Activated CD8-positive, alpha-beta memory T cell treated with anti-CD3 and anti-CD28 coated beads for 48 hours (primary cell): ENCODE measurements around the gene DNAAF5.

Experiments
- DNase-seq, 3 experiments: peaks; one replicate each; pipeline ENCODE4 v3.0.0-alpha.2; 2020; ENCODE audit warnings: low read depth in 2 of 3, low spot score in 2 of 3

The DNAAF5 gene

DNA sequence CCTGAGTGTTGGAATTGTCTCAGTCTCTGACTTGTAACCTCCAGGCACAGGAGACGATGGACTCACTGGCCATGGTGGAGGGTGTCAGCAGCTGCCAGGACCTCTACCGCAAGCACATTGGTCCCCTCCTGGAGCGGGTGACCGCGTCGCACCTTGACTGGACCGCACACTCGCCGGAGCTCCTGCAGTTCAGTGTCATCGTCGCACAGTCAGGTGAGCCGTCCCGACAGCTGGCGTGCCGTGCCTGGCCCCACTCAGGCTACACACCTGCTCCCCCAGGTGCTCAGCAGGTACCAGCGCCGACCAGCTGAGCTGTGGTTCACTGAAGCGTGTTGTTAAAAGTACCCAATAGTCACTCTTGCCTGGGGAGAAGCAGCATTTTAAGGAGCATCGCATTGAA, 37.3 kb downstream of the DNAAF5 start:
- no peak for DNase-seq

DNA sequence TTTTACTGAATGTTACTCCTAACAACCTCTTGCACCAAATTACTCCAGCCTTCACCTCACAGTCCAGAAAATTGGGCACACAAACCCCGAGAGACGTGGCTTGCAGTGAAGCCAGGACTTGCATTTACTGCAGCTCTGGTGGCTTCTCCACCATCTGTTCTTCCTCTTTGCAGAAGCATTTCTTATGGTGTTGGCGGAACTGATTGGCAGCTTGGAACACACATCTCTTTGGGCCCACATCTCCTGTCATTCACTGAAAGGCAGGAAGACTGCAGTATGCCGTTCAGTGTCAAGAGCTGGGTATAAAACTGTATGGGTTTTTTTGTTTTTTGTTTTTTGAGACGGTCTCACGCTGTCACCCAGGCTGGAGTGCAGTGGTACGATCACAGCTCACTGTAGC, 38.9 kb downstream of the DNAAF5 start:
- DNase-seq: no peak

DNA sequence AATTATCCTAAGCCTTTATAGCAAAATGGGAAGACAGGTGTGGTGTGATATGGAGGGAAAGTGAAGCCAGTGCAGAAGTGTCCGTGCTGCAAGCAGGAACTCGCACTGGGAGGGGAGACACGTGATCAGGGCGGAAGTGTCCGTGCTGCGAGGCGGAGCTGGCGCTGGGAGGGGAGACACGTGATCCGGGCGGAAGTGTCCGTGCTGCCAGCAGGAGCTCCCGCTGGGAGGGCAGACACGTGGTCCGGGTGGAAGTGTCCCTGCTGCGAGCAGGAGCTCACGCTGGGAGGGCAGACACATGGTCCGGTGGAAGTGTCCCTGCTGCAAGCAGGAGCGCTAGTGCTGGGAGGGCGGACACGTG, 41.1 kb downstream of the DNAAF5 start:
- no peak for DNase-seq

DNA sequence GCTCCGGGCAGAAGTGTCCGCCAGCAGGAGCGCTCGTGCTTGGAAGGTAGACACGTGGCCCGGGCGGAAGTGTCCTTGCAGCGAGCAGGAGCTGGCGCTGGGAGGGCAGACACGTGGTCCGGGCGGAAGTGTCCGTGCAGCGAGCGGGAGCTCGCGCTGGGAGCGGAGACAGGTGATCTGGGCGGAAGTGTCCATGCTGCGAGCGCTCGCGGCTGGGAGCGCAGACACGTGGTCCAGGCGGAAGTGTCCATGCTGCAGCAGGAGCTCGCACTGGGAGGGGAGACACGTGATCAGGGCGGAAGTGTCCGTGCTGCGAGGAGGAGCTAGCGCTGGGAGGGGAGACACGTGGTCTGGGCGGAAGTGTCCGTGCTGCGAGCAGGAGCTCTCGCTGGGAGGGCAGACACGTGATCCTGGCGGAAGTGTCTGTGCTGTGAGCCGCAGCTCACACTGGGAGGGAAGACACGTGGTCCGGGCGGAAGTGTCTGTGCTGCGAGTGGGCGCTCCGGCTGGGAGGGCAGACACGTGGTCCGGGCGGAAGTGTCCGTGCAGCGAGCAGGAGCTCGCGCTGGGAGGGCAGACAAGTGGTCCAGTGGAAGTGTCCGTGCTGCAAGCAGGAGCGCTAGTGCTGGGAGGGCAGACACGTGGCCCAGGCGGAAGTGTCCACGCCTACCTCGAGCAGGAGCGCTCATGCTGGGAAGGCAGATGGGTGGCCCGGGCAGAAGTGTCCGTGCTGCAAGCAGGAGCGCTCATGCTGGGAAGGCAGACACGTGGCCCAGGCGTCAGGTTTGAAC, 41.6 kb downstream of the DNAAF5 start:
- no peak for DNase-seq

DNA sequence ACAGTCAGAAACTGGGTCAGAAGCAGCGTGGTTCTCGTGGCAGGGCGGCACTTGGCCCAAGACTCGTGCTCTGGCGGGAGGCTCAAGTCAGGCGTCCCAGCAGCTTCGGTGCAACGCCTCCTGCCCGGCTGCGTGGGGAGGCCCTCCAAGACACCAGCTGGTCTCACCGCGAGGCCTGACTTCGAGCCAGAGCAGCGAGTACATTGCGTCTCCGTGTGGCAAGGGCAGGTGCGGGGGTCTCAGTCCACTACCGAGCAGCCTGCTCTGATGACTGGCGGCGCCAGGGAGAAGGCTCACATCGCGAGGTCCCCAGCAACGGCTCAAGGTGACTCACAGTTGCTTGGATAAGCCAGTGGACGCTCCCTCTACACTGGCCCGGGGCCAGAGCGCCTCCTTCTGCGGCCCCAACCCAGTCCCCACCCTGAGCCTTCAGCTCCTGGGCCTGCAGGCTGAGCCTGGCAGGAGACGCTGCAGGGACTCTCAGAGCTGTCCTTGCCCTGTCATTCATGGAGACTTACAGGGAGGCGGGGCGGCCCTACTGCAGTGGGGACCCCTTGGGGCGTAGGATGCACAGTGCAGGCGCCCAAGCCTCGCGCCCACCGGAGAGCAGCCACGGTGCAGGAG, 42.5 kb downstream of the DNAAF5 start:
- DNase-seq: no peak

DNA sequence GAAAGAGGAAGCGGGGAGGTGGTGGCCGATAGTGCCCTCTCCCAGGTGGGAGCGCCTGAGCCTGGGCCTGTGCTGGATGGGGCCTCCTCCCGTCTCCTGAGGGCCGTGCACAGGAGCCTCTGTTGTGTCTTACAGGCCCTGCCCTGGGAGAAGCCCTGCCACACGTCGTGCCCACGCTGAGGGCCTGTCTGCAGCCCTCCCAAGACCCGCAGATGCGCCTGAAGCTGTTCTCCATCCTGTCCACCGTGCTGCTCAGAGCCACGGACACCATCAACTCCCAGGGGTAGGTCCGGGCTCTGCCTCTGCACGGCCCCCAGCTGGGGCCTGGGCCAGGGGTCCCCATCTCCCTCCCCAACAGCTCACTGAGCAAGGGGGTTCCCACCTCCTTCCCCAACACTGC, 43.8 kb downstream of the DNAAF5 start:
- no peak for DNase-seq

DNA sequence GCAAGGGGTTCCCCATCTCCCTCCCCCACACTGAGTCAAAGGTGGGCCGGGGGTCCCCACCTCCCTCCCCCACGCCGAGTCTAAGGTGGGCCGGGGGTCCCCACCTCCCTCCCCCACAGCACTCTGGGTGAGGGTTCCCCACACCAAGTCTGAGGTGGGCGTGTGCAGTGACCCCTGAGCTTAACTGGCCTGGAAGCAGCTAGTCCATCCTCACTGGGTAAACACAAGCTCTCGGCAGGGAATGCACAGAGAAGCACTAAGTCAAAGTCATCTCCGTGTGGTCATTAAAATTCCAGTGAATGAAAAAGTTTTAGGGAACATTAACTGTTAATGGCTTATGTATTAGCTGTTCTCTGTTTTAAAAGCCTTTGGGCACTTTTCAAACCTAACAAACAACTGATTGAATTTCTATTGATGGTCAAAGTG, 44.3 kb downstream of the DNAAF5 start:
- no peak for DNase-seq

DNA sequence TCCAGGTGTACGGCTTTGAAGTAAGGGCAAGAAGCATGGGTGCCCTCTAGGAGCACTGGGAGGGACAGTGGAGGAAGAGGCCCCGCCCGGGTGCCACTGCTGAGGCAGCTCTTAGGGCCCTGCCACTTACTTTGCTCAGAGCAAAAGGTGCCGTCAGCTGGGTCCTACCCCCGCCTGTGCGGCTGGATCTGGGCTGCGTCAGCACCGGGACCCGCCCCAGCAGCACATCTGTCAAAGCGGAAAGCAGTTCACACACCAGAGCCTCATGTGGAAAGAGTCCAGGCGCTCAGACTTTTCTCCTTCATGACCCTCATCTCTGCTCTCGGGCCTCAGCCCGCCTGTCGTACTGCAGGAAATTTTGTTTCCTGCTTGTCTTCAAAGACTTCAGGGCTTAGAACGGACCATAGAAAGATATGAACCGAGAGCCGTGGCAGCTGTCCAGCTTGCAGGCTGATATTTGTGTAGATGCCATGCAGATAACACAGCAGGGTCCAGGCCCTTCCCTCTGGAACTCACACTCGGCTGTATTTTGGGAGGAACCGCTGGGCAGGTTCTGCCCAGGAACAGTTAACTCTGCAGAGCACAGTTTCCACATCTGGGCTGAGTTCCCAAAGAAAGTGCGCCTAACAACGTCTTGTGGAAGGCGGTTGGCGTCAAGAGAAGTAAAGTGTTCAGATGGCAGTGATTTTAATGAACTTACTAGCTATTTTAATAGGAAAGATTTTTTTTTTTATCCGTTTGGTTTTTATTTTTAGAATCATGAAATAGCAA, 44.9 kb downstream of the DNAAF5 start:
- DNase-seq: no peak

DNA sequence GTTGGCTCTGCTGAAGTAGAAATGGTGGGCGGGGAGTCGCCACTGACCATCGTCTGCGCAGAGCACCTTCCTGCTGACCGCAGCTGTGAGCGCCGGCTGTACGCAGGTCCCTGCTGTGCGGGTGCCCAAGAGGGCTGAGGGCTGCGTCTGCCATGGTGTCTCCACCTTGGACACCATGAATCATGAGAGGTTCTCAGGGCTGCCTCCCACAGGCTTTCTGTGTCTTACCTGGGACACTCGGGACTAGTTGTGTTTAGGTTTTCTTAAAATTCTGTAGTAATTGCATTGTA, 45.5 kb downstream of the DNAAF5 start:
- no peak for DNase-seq

DNA sequence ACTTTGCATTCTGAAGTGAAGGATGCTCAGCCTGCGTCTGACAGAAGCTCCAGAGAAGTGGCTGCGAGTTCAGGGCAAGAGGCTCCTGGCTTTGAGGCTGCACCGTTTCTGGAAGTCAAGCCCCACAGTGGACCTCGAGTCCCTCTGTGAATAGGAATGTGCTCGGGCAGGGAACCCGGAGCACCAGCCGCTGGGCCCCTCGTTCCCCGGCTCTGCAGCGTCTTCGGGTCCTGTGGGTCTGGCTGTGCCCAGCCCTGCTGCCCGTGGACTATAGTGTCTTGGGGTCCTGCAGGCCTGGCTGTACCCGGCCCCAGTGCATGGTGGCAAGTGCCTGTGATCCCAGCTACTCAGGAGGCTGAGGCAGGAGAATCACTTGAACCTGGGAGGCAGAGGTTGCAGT, 45.9 kb downstream of the DNAAF5 start:
- no peak for DNase-seq

DNA sequence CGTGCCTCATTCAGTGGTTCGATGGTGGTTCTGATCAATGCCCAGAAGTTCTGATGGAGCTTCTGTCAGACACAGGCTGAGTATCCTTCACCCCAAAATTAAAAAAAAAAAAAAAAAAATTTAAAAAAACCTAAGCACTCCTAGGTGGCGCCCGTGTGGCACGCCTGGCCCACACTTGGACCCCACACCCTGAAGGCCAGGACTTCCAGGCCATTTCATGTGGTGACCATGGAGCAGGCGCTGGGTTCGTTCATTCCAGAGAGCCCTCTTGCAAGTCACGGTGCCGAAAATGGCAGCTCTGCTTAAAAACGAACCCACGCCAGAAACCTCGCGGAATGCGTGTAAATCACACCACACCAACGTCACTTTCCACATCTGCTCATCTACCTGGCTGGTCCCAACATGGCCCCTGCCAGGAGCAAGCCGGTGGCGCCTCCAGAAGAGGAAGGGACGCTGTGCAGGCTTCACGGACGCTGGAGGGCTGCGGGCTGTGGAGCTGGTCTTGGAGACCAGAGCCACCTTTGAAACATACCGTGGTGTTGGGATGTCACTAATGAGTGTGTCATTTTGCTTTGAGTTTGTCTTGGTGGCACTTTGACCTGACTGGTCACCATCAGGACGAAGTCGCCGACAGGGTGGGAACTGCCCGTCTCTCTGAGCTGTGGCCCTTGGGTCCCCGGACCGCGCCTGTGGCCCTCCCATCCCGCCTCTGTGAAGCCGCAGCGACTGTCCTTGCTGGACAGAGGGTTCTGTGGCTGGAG, 46.5 kb downstream of the DNAAF5 start:
- no peak for DNase-seq

DNA sequence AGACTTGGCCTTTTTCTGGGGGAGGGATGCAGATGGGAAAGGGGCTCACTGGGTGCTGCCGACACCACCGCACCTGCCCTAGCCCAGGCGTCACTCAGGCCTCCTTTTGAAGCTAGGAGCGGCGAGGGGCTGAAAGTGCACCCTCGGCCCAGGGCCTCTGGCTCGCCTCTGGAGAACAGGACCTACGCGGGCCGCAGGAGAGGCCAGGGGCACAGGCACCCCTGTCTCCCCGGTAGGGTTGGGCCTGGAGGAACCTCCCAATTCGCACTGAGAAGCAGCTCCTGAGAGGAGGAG, 47.1 kb downstream of the DNAAF5 start:
- DNase-seq: no peak

DNA sequence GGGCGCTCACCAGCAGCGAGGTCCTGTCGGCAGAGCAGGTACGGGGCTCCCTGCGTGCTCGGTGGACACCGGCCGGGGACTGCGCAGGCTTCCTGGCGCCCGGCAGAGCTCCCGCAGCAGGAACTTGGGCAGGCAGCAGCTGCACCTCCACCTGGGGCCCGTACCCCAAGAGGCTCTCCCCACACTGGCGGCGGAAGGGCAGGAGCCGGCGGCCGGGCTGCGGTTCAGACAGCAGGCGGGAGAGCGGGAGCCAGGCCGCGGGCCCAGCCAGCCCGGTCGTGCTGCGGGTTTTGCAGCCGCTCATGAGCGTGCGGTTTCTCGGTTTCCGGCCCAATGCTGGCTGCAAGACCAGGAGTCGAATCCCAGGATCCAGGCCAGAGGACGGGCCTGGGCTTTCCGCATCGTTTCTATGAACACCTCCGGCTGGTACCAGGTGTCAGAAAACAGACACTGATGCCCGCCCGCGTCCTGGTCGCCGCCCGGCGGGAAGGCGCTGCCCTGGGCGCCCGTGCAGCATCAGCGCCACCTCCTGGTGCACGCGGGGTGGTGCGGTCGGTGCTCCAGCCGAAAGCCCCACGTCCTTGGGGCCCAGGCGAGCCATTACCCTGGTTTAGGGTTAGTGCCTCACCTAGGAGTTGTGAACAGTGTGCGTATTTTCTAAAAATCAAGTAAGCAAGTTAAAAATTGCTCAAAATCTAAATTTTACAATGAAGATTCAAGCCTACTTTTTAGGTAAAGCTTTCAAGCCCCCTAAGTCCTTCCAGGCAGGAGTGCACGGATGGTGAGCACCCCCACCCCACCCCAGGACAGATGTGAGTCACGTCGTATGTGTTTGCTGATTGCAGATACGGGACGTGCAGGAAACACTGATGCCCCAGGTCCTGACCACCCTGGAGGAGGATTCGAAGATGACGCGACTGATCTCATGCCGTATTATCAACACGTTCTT, 47.9 kb downstream of the DNAAF5 start:
- DNase-seq: peak; percentile 19 to 64 (median 58)

DNA sequence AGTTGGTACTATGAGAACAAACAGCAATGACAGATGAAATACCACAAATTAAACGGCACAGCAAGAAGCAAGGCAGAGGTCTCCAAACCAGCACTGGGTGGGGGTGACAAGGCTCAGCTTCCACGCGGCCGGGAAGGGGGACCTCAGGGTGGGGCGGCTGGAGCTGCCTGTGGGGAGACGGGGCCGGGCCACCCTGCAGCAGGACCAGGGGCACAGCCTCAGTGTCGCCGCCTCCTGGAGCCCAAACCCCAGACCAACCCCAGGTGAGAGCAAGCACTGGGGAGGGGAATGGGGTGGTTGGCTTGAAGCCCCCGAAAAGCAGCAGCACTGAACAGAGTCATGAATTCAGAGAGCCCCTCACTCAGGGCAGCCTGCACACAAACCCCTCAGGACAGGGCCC, 49.9 kb downstream of the DNAAF5 start:
- DNase-seq: no peak

DNA sequence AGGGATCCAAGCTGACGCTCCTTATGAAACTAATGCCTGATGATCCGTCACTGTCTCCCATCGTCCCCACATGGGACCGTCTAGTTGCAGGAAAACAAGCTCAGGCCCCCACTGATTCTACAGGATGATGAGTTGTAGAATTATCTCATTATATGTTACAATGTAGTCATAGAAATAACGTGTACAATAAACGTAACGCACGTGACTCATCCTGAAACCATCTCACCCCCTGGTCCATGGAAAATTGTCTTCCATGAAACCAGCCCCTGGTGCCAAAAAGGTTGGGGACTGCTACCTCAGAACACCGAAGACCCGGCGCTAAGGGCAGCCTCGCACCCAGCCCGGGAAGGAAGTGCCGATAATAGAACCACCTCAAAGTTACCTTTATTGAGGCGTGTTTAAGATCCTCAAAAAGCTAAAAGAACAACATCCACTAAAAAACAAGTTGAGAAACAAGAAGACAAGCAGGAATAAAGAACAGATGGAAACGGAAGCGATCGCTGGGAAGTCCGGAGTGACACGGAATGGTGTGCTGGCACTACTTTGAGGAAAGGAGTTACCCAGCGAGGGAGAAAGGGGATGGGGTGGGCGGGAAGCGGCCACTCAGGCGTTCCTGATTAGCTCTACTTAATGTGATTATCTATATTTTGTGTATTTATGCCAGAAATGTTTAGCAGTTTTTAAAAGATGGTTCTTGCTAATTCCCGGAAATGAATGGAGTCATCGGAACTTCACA, 50.7 kb downstream of the DNAAF5 start:
- DNase-seq: no peak

DNA sequence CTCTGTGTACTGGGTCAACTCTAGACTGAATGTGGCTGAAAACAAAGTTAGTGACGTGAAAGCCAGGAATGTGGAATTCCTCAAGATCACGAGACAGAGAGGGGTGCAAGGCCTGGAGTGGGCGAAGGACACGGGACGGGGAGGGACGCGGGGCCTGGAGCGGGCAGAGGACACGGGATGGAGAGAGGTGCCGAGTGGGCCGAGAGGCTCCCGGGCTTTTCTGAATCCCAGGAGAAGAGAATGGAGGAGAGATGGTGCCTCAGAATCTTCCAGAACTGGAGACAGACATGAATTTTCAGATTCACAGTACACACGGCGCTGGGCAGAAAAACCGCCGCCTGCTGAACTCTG, 51.2 kb downstream of the DNAAF5 start:
- no peak for DNase-seq

DNA sequence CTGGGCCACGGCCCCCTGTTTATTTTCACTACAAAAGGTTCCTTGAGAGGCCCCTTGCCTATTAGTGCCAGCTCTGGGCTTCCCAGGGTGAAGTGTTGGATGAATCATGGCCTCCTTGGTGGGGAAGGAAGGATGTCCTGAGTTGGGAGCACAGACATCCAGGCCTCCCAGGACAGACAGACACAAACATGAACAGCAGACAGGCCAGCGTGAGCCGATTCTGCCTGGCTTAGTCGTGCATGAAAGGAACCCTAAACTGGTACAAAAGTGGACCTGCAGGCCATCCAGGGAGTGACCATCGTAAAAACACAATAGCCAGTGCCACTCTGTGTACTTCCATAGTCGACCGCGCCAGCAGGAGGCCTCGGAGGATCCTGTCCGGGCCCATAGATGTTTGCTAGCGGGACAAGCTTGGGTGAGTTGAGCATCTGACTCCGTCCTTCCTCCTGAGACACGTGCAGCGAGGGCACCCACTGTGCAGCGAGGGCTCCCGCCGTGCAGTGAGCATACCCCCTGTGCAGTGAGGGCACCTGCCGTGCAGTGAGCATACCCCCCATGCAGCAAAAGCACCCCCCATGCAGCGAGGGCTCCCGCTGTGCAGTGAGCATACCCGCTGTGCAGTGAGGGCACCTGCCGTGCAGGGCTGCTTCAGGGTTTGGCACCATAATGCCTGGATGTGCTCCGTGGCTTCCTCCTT, 51.9 kb downstream of the DNAAF5 start:
- DNase-seq: no peak

DNA sequence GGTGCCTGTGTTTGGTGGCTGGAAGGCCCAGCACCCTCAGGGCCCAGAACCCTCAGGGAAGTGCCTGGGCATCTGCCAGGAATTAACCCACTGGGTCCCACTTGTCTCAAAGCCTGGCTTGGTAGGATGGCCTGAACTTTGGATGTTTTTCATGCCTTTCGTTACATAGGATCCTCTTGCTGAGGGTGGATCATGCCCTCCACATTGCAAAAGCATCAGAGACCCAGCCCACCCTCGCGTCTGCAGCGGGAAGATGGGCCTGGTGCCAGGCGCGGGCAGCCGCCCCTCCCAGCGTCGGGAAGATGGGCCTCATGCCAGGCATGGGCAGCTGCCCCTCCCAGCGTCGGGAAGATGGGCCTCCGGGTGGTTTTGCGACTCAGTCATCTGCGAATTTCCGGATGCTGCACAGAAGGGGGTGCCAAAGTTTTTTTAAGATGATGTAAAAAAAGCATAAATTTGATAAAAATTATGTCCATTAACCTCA, 52.5 kb downstream of the DNAAF5 start:
- no peak for DNase-seq

DNA sequence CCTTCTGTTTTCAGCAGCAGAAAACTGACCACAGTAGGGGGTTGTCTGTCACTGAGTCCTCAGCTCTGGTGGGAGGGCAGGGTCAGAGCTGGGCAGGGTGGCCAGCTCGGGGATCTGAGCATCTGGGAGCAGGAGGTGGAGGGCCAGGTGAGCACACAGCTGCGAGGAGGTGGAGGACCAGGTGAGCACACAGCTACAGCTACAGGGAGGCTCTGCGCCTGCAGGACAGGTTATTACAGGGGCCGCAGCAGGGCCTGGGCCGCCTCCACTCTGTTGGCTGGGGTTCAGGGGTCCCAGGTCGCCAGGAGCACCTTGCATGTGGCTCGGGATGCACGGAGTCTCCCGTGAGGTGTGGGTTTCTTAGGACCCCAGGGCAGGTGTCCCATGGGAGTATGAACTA, 53.0 kb downstream of the DNAAF5 start:
- no peak for DNase-seq

DNA sequence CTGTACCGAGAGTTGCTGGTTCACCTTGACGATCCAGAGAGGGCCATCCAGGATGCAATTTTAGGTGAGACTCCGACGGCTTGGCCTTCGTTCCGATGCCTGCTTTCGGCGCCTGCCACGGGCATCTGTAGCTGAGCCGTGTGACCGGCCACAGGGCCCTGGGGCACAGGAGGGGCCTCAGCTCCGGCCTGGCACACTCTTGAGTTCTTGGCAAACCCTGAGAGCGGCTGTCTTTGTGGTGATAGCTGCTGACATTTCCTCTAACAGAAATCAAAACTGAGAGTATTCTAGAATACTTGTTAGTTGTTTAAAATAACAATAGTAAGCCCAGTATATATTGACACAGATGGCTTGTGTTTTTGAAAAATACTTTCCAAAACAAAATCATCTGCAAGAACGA, 53.6 kb downstream of the DNAAF5 start:
- no peak for DNase-seq
